Right lobe of liver (tissue), 4 donors: ENCODE data around the gene NDUFA7.
"Not testable (repeated sequence)": the region's sequence is repeated elsewhere in the genome, so short reads cannot be mapped to it uniquely, and the experiment has no call there.

Source experiments
- POLR2A ChIP-seq: fragments of 450-650 bp; IDR thresholded peaks from one replicate; pipeline ENCODE4 v1.6.1; 2017; ENCODE audit warnings: antibody characterized with exemption, mild to moderate bottlenecking
- TF ChIP-seq, protein P1 (sequence below), 4 donors: fragments of 200-600 bp in 3 of 4; fragments of 450-650 bp in 1 of 4; IDR thresholded peaks; one replicate each; pipeline versions ENCODE4 v1.5.1 to v1.8.0; 2016 to 2022; ENCODE audit warnings: antibody characterized with exemption in 4 of 4, mild to moderate bottlenecking in 2 of 4
- donor health status: DM: no; HTN: no; CAD: no.
- donor health status: DM: no; HTN: no; CAD: no.
- donor health status: DM: no; HTN: yes; CAD: no.

GRCh38 chr19:8291337-8291736 is 29.8 kb downstream of the NDUFA7 start:
- TF ChIP-seq, protein P1, sequence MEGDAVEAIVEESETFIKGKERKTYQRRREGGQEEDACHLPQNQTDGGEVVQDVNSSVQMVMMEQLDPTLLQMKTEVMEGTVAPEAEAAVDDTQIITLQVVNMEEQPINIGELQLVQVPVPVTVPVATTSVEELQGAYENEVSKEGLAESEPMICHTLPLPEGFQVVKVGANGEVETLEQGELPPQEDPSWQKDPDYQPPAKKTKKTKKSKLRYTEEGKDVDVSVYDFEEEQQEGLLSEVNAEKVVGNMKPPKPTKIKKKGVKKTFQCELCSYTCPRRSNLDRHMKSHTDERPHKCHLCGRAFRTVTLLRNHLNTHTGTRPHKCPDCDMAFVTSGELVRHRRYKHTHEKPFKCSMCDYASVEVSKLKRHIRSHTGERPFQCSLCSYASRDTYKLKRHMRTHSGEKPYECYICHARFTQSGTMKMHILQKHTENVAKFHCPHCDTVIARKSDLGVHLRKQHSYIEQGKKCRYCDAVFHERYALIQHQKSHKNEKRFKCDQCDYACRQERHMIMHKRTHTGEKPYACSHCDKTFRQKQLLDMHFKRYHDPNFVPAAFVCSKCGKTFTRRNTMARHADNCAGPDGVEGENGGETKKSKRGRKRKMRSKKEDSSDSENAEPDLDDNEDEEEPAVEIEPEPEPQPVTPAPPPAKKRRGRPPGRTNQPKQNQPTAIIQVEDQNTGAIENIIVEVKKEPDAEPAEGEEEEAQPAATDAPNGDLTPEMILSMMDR (IDR thresholded peaks at IDR 0.05) = not testable (repeated sequence)
- TF ChIP-seq POLR2A = not testable (repeated sequence)
